ENCODE measurements around the gene GTF2I. TPM values are rescaled to one million over a fixed set of nuclear protein-coding genes. Genes with fewer than 3 reads are reported as not detected.
"Not testable (repeated sequence)": the region's sequence is repeated elsewhere in the genome, so short reads cannot be mapped to it uniquely, and the experiment has no call there.

The GTF2I gene
- total and polyA plus RNA-seq, 2 donors (not counting 1 experiment from before 2014, with no cell fraction given) = 79.3 to 105 TPM

DNA sequence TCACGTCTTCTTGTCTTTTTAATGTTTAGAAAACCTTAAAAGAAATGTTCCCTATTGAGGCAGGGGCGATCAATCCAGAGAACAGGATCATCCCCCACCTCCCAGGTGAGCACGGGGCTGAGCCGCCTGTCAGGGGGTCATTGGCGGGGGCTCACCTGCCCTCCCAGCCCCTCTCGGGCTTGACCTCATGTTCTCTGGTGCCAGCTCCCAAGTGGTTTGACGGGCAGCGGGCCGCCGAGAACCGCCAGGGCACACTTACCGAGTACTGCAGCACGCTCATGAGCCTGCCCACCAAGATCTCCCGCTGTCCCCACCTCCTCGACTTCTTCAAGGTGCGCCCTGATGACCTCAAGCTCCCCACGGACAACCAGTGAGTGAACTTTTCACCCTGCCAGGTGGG lies 121.5 kb downstream of the GTF2I start:
- not testable (repeated sequence) for H3K27me3 ChIP-seq (ENCODE audit: control insufficient read depth, insufficient read depth, low read length); H2AFZ ChIP-seq (ENCODE audit: low read length); H3K4me3 ChIP-seq (replicated peaks in 1 of 4; ENCODE audit: control extremely low read depth in 1 of 4, insufficient read depth in 1 of 4, low read depth in 3 of 4, low read length in 4 of 4); H4K20me1 ChIP-seq (ENCODE audit: control insufficient read depth, extremely low read depth, insufficient read depth, low read length); H3K79me2 ChIP-seq (ENCODE audit: control insufficient read depth, insufficient read depth, low read length); DNase-seq (ENCODE audit: low read depth in 2 of 2); H3K9me3 ChIP-seq (ENCODE audit: control insufficient read depth, insufficient read depth, low read depth, low read length); H3K36me3 ChIP-seq (ENCODE audit: control insufficient read depth, insufficient read depth, low read length); H3K4me1 ChIP-seq (ENCODE audit: control insufficient read depth, extremely low read depth, insufficient read depth, low read length); H3K4me2 ChIP-seq (ENCODE audit: extremely low read depth, insufficient read depth, low read length); H3K9ac ChIP-seq (ENCODE audit: insufficient read depth, low read length); H3K27ac ChIP-seq (ENCODE audit: insufficient read depth, low read length)

DNA sequence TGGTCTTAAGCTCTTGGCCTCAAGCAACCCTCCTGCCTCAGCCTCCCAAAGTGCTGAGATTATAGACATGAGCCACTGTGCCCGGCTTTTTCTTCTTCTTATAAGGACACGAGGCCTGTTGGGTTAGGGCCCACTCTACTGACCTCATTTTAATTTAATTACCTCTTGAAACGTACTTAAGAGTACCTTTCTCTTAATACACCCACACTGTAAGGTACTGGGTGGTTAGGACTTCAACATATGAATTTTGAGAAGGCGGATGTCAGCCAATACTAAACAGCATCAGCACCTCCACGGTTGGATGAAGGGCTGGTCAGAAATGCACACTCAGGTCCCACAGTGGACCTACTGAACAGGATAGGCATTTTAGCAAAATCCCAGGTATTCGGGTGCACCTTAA lies 124.2 kb downstream of the GTF2I start:
- not testable (repeated sequence) for H2AFZ ChIP-seq (ENCODE audit: low read length); H3K27ac ChIP-seq (ENCODE audit: insufficient read depth, low read length); H4K20me1 ChIP-seq (ENCODE audit: control insufficient read depth, extremely low read depth, insufficient read depth, low read length); H3K36me3 ChIP-seq (ENCODE audit: control insufficient read depth, insufficient read depth, low read length); DNase-seq (ENCODE audit: low read depth in 2 of 2); H3K79me2 ChIP-seq (ENCODE audit: control insufficient read depth, insufficient read depth, low read length); H3K4me3 ChIP-seq (replicated peaks in 1 of 4; ENCODE audit: control extremely low read depth in 1 of 4, insufficient read depth in 1 of 4, low read depth in 3 of 4, low read length in 4 of 4); H3K27me3 ChIP-seq (ENCODE audit: control insufficient read depth, insufficient read depth, low read length); H3K9me3 ChIP-seq (ENCODE audit: control insufficient read depth, insufficient read depth, low read depth, low read length); H3K4me1 ChIP-seq (ENCODE audit: control insufficient read depth, extremely low read depth, insufficient read depth, low read length); H3K9ac ChIP-seq (ENCODE audit: insufficient read depth, low read length); H3K4me2 ChIP-seq (ENCODE audit: extremely low read depth, insufficient read depth, low read length)

DNA sequence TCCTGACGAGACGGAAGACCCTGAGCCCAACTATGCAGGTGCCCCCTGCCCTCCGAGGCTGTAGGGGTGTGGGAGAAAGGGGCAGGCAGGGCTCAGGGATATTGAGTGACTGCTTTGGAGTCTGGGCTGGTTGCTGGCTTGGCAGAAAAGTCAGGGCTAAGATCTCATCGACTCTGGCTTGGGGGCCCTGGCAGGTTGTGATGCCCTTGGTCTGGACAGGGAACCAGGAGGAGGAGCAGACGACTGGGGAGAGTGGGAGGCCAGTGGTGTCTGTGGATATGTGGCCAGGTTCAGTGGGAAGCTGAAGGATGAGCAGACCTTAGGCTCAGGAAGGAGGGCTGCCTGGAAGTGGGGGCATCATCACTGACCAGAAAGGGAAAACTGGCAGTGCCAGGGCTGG lies 126.1 kb downstream of the GTF2I start:
- not testable (repeated sequence) for H3K4me3 ChIP-seq (replicated peaks in 1 of 4; ENCODE audit: control extremely low read depth in 1 of 4, insufficient read depth in 1 of 4, low read depth in 3 of 4, low read length in 4 of 4); H3K4me1 ChIP-seq (ENCODE audit: control insufficient read depth, extremely low read depth, insufficient read depth, low read length); H2AFZ ChIP-seq (ENCODE audit: low read length); H3K9ac ChIP-seq (ENCODE audit: insufficient read depth, low read length); H3K4me2 ChIP-seq (ENCODE audit: extremely low read depth, insufficient read depth, low read length); H3K27ac ChIP-seq (ENCODE audit: insufficient read depth, low read length); H3K9me3 ChIP-seq (ENCODE audit: control insufficient read depth, insufficient read depth, low read depth, low read length); DNase-seq (ENCODE audit: low read depth in 2 of 2); H3K79me2 ChIP-seq (ENCODE audit: control insufficient read depth, insufficient read depth, low read length); H3K27me3 ChIP-seq (ENCODE audit: control insufficient read depth, insufficient read depth, low read length); H3K36me3 ChIP-seq (ENCODE audit: control insufficient read depth, insufficient read depth, low read length); H4K20me1 ChIP-seq (ENCODE audit: control insufficient read depth, extremely low read depth, insufficient read depth, low read length)

DNA sequence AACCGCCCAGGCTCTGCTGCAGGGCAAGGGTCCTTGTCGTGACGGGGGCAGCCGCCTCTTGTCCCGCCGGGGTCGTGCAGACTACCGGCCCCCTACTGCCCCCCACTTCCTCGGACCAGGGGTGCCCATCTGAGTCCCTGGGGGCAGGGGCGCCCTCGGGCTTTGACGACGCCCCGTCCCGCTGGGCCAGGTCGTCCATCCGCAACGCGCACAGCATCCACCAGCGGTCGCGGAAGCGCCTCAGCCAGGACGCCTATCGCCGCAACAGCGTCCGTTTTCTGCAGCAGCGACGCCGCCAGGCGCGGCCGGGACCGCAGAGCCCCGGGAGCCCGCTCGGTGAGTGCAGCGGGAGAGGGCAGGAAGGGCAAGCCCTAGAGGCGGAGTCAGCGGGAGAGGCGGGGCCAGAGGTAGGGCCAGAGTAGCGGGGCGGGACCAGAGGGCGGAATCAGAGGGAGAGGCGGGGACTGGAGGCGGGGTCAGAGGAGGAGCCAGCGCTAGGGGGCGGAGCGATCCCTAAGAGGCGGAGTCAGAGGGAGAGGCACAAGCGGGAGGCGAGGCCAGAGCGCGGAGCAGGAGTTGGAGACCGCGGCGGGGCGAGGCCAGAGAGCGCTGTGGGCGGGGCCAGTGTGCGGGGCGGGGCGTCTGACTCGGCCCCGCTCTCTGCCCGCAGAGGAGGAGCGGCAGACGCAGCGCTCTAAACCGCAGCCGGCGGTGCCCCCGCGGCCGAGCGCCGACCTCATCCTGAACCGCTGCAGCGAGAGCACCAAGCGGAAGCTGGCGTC lies 131.0 kb downstream of the GTF2I start:
- H4K20me1 ChIP-seq (ENCODE audit: control insufficient read depth, extremely low read depth, insufficient read depth, low read length); H3K79me2 ChIP-seq (ENCODE audit: control insufficient read depth, insufficient read depth, low read length); H3K27ac ChIP-seq (ENCODE audit: insufficient read depth, low read length); H3K4me2 ChIP-seq (ENCODE audit: extremely low read depth, insufficient read depth, low read length); H3K9me3 ChIP-seq (ENCODE audit: control insufficient read depth, insufficient read depth, low read depth, low read length); H3K36me3 ChIP-seq (ENCODE audit: control insufficient read depth, insufficient read depth, low read length); H2AFZ ChIP-seq (ENCODE audit: low read length); H3K4me1 ChIP-seq (ENCODE audit: control insufficient read depth, extremely low read depth, insufficient read depth, low read length); H3K27me3 ChIP-seq (ENCODE audit: control insufficient read depth, insufficient read depth, low read length); H3K9ac ChIP-seq (ENCODE audit: insufficient read depth, low read length): not testable (repeated sequence)
- peak overlapping the region in 1 of 4 experiments; percentile 14 for H3K4me3 ChIP-seq (replicated peaks in 1 of 4; ENCODE audit: control extremely low read depth in 1 of 4, insufficient read depth in 1 of 4, low read depth in 3 of 4, low read length in 4 of 4)
- DNase-seq (ENCODE audit: low read depth in 2 of 2) = peak; percentile 68 to 72

DNA sequence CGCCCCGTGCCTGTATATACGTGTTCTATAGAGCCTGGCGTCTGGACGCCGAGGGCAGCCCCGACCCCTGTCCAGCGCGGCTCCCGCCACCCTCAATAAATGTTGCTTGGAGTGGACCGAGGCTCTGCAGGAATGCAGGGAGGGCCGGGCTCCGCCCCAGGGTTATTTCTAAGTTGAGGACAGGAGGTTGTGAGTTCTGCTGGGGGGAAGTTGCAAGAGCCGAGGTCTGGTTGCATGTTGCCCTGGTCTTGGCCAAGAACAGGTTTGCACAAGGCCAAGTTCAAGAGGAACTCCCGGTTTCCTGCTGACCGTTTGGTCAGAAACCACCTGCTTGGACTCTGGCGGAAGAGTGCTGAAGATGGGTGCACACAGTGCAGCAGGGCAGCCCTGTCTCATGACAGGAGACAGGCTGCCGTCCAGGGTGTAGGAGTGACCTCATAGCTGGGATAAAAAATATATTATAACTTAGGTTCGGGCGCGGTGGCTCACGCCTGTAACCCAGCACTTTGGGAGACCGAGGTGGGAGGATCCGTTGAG lies 131.8 kb downstream of the GTF2I start:
- not testable (repeated sequence) for H3K4me1 ChIP-seq (ENCODE audit: control insufficient read depth, extremely low read depth, insufficient read depth, low read length); H2AFZ ChIP-seq (ENCODE audit: low read length); H3K9me3 ChIP-seq (ENCODE audit: control insufficient read depth, insufficient read depth, low read depth, low read length); H4K20me1 ChIP-seq (ENCODE audit: control insufficient read depth, extremely low read depth, insufficient read depth, low read length); H3K4me2 ChIP-seq (ENCODE audit: extremely low read depth, insufficient read depth, low read length); DNase-seq (ENCODE audit: low read depth in 2 of 2); H3K27ac ChIP-seq (ENCODE audit: insufficient read depth, low read length); H3K36me3 ChIP-seq (ENCODE audit: control insufficient read depth, insufficient read depth, low read length); H3K79me2 ChIP-seq (ENCODE audit: control insufficient read depth, insufficient read depth, low read length); H3K4me3 ChIP-seq (replicated peaks in 1 of 4; ENCODE audit: control extremely low read depth in 1 of 4, insufficient read depth in 1 of 4, low read depth in 3 of 4, low read length in 4 of 4); H3K27me3 ChIP-seq (ENCODE audit: control insufficient read depth, insufficient read depth, low read length); H3K9ac ChIP-seq (ENCODE audit: insufficient read depth, low read length)

DNA sequence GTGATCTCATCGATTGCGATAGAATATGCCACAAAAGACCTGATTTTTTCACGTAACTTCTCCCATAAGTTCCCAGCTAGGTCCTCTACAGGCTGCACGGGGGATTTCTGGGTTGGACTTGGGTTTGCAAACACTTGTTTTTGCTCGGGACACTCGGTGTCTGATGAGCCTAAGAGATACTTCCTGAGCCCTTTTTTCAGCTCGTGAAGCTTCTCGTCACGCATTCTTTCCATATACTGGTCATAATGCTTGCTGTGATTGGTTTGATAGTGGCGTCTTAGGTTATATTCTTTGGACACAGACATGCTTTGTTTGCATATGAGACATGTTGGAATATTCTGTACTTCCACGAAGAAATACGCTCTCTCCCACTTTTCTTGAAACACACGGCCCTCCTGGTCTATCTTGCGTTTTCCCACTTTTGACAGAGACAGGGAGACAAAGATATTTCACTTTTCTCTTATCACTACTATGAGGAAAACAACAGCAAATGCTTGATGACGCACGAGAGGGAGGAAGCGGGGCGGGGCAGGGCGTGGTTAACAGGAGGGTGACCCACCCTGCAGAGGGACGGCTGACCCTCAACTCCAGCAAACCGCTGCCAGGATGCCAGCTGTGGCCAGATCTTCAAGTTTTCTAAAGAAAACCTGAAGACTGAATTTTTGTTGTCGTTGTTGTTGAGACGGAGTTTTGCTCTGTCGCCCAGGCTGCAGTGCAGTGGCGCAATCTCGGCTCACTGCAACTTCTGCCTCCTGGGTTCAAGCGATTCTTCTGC lies 140.5 kb downstream of the GTF2I start:
- H3K27me3 ChIP-seq (ENCODE audit: control insufficient read depth, insufficient read depth, low read length); H3K4me1 ChIP-seq (ENCODE audit: control insufficient read depth, extremely low read depth, insufficient read depth, low read length); H3K4me3 ChIP-seq (replicated peaks in 1 of 4; ENCODE audit: control extremely low read depth in 1 of 4, insufficient read depth in 1 of 4, low read depth in 3 of 4, low read length in 4 of 4); H3K9ac ChIP-seq (ENCODE audit: insufficient read depth, low read length); H3K27ac ChIP-seq (ENCODE audit: insufficient read depth, low read length); H3K36me3 ChIP-seq (ENCODE audit: control insufficient read depth, insufficient read depth, low read length); DNase-seq (ENCODE audit: low read depth in 2 of 2); H4K20me1 ChIP-seq (ENCODE audit: control insufficient read depth, extremely low read depth, insufficient read depth, low read length); H2AFZ ChIP-seq (ENCODE audit: low read length); H3K9me3 ChIP-seq (ENCODE audit: control insufficient read depth, insufficient read depth, low read depth, low read length); H3K79me2 ChIP-seq (ENCODE audit: control insufficient read depth, insufficient read depth, low read length); H3K4me2 ChIP-seq (ENCODE audit: extremely low read depth, insufficient read depth, low read length): not testable (repeated sequence)

Data from fibroblast of lung (primary cell).